ENCODE measurements around the gene HHIPL1. TPM values are rescaled to one million over a fixed set of nuclear protein-coding genes. Genes with fewer than 3 reads are reported as not detected.

The HHIPL1 gene
- total RNA-seq, 1 experiment from 2014 or later = 2.1 TPM

- Histone ChIP-seq H3K27me3 (ENCODE audit: control insufficient read depth, insufficient read depth, low read length) (no peaks in the 10 kb centered on the region), H3K36me3 (ENCODE audit: control insufficient read depth, insufficient read depth, low read length) (no peaks in the 10 kb centered on the region), H3K27ac (ENCODE audit: low read length) (no peak overlapping the region), H3K4me3 (ENCODE audit: low read depth in 2 of 2, low read length in 2 of 2) (no peak overlapping the region), H3K4me1 (ENCODE audit: control insufficient read depth, insufficient read depth, low read length) (no peaks in the 10 kb centered on the region), H3K9me3 (ENCODE audit: control insufficient read depth, insufficient read depth, low read depth, low read length) (no peaks in the 10 kb centered on the region)
- POLR2A ChIA-PET = interaction anchor here (0.5 kb wide), 1 partner anchor 162 kb away, joined by 3 read pairs; no protein-coding TSS in a partner anchor
- TF ChIP-seq CTCF (IDR thresholded peaks at IDR 0.05) (no peak), POLR2AphosphoS5 (IDR thresholded peaks at IDR 0.05; ENCODE audit: low read depth, low read length) (no peak), SIN3A (IDR thresholded peaks at IDR 0.05; ENCODE audit: borderline replicate concordance, insufficient read depth, low read depth, low read length) (no peak), TCF7L2 (IDR thresholded peaks at IDR 0.05; ENCODE audit: low read depth, low read length) (no peak), REST (IDR thresholded peaks at IDR 0.05; ENCODE audit: insufficient read depth in 1 of 2, low read depth in 2 of 2, low read length in 1 of 2) (no peak)
- intact Hi-C loops (cut with micrococcal nuclease; ENCODE audit: unreplicated experiment) = no loop called here
- CTCF ChIA-PET = no interaction called here
- in situ Hi-C loops (cut with HindIII; ENCODE audit: low pct_unique_long_range_greater_than_20kb, low sequenced_read_pairs) = no loop called here
- BruUV-seq (replicated peaks) = no TSS peak
- DNase-seq (ENCODE audit: low read depth, low spot score) (no peak), ATAC-seq (peak; percentile 69; the same call in 1 of the 2 replicates)
Observed at GRCh38 chr14:99654235-99654985, 9.5 kb downstream of the HHIPL1 start.

- no peak for TF ChIP-seq POLR2AphosphoS5 (IDR thresholded peaks at IDR 0.05; ENCODE audit: low read depth, low read length)
- no peak for TF ChIP-seq REST (IDR thresholded peaks at IDR 0.05; ENCODE audit: insufficient read depth in 1 of 2, low read depth in 2 of 2, low read length in 1 of 2)
- no peak for TF ChIP-seq SIN3A (IDR thresholded peaks at IDR 0.05; ENCODE audit: borderline replicate concordance, insufficient read depth, low read depth, low read length)
- CTCF ChIA-PET = interaction anchor here (0.7 kb wide), 1 partner anchor 110 kb away, joined by 3 read pairs; no protein-coding TSS in a partner anchor
- BruUV-seq (replicated peaks) = no TSS peak
Observed at GRCh38 chr14:99655521-99655920, 10.6 kb downstream of the HHIPL1 start.

More at GRCh38 chr14:99655521-99655920, 10.6 kb downstream of the HHIPL1 start:
- no peak for ATAC-seq
- POLR2A ChIA-PET = no interaction called here
- H3K27ac ChIP-seq (ENCODE audit: low read length) = no peak overlapping the region
- H3K4me3 ChIP-seq (ENCODE audit: low read depth in 2 of 2, low read length in 2 of 2) = no peak overlapping the region
- H3K27me3 ChIP-seq (ENCODE audit: control insufficient read depth, insufficient read depth, low read length) = no peaks in the 10 kb centered on the region
- intact Hi-C loops (cut with micrococcal nuclease; ENCODE audit: unreplicated experiment) (no loop called here), in situ Hi-C loops (cut with HindIII; ENCODE audit: low pct_unique_long_range_greater_than_20kb, low sequenced_read_pairs) (no loop called here)
- H3K4me1 ChIP-seq (ENCODE audit: control insufficient read depth, insufficient read depth, low read length) = no peaks in the 10 kb centered on the region
- no peak for DNase-seq (ENCODE audit: low read depth, low spot score)
- H3K36me3 ChIP-seq (ENCODE audit: control insufficient read depth, insufficient read depth, low read length) = no peaks in the 10 kb centered on the region
- no peaks in the 10 kb centered on the region for H3K9me3 ChIP-seq (ENCODE audit: control insufficient read depth, insufficient read depth, low read depth, low read length)
